K562 (cell line): ENCODE data around the gene MRPL3. TPM values are rescaled to one million over a fixed set of nuclear protein-coding genes. Genes with fewer than 3 reads are reported as not detected.

ENCODE experiments used
- ATAC-seq: fragments of 200-7000 bp; cut with Tn5 transposase; 3 replicates; pipeline ENCODE4 v1.9.1; 2020; ENCODE audit warnings: moderate library complexity
- BruUV-seq: library from RNA; stranded (reverse); fragments of 400-500 nt; replicated peaks from 2 replicates; lab custom pipeline; 2021; lab: Mats Ljungman, UMichigan
- CTCF ChIA-PET: fragments of 300-600 bp; formaldehyde crosslinking; extraction: SDS; loops from one replicate; lab custom pipeline; 2021; ENCODE audit warnings: low intra/inter-chr PET ratio; lab: Yijun Ruan, JAX
- POLR2A ChIA-PET: fragments of 300-600, 350-650 bp; sonication (Branson Sonifier 250); formaldehyde crosslinking; extraction: SDS; loops from one replicate; lab custom pipeline; 2021; ENCODE audit warnings: antibody characterized with exemption, inconsistent platforms; lab: Yijun Ruan, JAX
- DNase-seq, 4 experiments: peaks; one replicate each; pipeline versions ENCODE4 v3.0.0 to v3.0.0-alpha.2; 2011 to 2018; ENCODE audit warnings: low spot score in 3 of 4, mixed read lengths in 3 of 4; ENCODE audit errors: extremely low read depth in 1 of 4
- FAIRE-seq: peaks from 2 replicates; lab custom pipeline; 2011; peaks lifted over from hg19 to GRCh38; lab: Jason Lieb, UNC
- H2AFZ ChIP-seq: 2 replicates; pipeline ENCODE4 v1.6.0; 2011; ENCODE audit warnings: low read depth, low read length, control low read depth, inconsistent platforms
- H3K27ac ChIP-seq: fragments of 200-600 bp; 3 replicates; pipeline ENCODE4 v1.8.0; 2011; ENCODE audit warnings: low read depth, mild to moderate bottlenecking, control low read depth, inconsistent platforms, low read length, moderate library complexity, mixed read lengths; ENCODE audit errors: extremely low read depth
- H3K27me3 ChIP-seq, 2 experiments: fragments of 300-600 bp in 1 of 2; 2 replicates in 1 of 2; 3 replicates in 1 of 2; pipeline versions ENCODE4 v1.6.0 to v1.8.0; 2011; ENCODE audit warnings: inconsistent platforms in 2 of 2, low read length in 2 of 2, mild to moderate bottlenecking in 1 of 2, mixed read lengths in 1 of 2, moderate library complexity in 1 of 2; ENCODE audit not compliant: control insufficient read depth in 2 of 2, insufficient read depth in 2 of 2
- H3K36me3 ChIP-seq: fragments of 300-600 bp; 3 replicates; pipeline ENCODE4 v1.8.0; 2011; ENCODE audit warnings: mild to moderate bottlenecking, low read length, inconsistent platforms; ENCODE audit not compliant: control insufficient read depth, insufficient read depth
- H3K4me1 ChIP-seq, 2 experiments: fragments of 200-600 bp in 1 of 2; replicated peaks in 1 of 2; 2 replicates in 1 of 2; 3 replicates in 1 of 2; pipeline versions ENCODE4 v1.5.1 to v1.8.0; 2011; ENCODE audit warnings: inconsistent platforms in 2 of 2, low read length in 2 of 2, mild to moderate bottlenecking in 1 of 2, mixed read lengths in 1 of 2, moderate library complexity in 1 of 2; ENCODE audit not compliant: control insufficient read depth in 2 of 2, insufficient read depth in 2 of 2
- H3K4me2 ChIP-seq: 2 replicates; pipeline ENCODE4 v1.6.1; 2011; ENCODE audit warnings: low read length, control low read depth, inconsistent platforms, mixed read lengths; ENCODE audit not compliant: insufficient read depth
- H3K4me3 ChIP-seq: fragments of 200-600 bp; sonication (generic), shearing (Covaris generic); 2 replicates; pipeline ENCODE4 v1.5.1; 2016; ENCODE audit warnings: control low read depth, inconsistent platforms
- H3K79me2 ChIP-seq: fragments of 200-600 bp; 3 replicates; pipeline ENCODE4 v1.8.0; 2011; ENCODE audit warnings: low read length, inconsistent platforms; ENCODE audit not compliant: control insufficient read depth, insufficient read depth
- H3K9ac ChIP-seq, 2 experiments: 2 replicates each; pipeline versions ENCODE4 v1.6.0 to v1.6.1; 2011; ENCODE audit warnings: low read depth in 2 of 2, low read length in 2 of 2, control low read depth in 1 of 2, inconsistent platforms in 1 of 2, mild to moderate bottlenecking in 1 of 2, mixed read lengths in 1 of 2; ENCODE audit not compliant: insufficient read depth in 1 of 2
- H3K9me1 ChIP-seq: one replicate; pipeline ENCODE4 v1.6.0; 2011; ENCODE audit warnings: inconsistent platforms, mild to moderate bottlenecking, low read length, moderate library complexity; ENCODE audit not compliant: control insufficient read depth, insufficient read depth
- H3K9me3 ChIP-seq: replicated peaks from 2 replicates; pipeline ENCODE4 v1.5.1; 2011; ENCODE audit warnings: low read depth, low read length, inconsistent platforms; ENCODE audit not compliant: control insufficient read depth, insufficient read depth
- H4K20me1 ChIP-seq: replicated peaks from 2 replicates; pipeline ENCODE4 v1.6.1; 2011; ENCODE audit warnings: low read length, inconsistent platforms, mixed read lengths; ENCODE audit not compliant: control insufficient read depth, insufficient read depth
- E2F1 ChIP-seq: sonication (generic); formaldehyde crosslinking; IDR thresholded peaks from 2 replicates; pipeline ENCODE4 v1.8.1; 2023; ENCODE audit warnings: mild to moderate bottlenecking, missing genetic modification reagents, moderate library complexity
- FOXA3 ChIP-seq, 2 experiments: fragments of 450-650 bp in 1 of 2; sonication (generic) in 1 of 2; formaldehyde crosslinking; IDR thresholded peaks in 1 of 2; conservative IDR thresholded peaks in 1 of 2; 2 replicates each; pipeline versions ENCODE4 v1.4.0 to v1.8.0; 2020 to 2022; ENCODE audit warnings: mild to moderate bottlenecking in 2 of 2, missing genetic modification reagents in 1 of 2
- FOXJ3 ChIP-seq: sonication (generic); formaldehyde crosslinking; IDR thresholded peaks from 2 replicates; pipeline ENCODE4 v1.4.0; 2020; ENCODE audit warnings: mild to moderate bottlenecking, missing genetic modification reagents
- HNRNPLL ChIP-seq: fragments of 200-400 bp; formaldehyde crosslinking; IDR thresholded peaks from 2 replicates; pipeline ENCODE4 v1.6.1; 2017; ENCODE audit warnings: low read length, low read depth, mild to moderate bottlenecking; ENCODE audit not compliant: poor library complexity, severe bottlenecking
- KAT8 ChIP-seq: fragments of 450-650 bp; IDR thresholded peaks from 2 replicates; pipeline ENCODE4 v1.6.1; 2016; ENCODE audit warnings: low read depth, mild to moderate bottlenecking
- TEAD2 ChIP-seq: fragments of 450-650 bp; IDR thresholded peaks from 2 replicates; pipeline ENCODE4 v1.6.1; 2016; ENCODE audit warnings: missing genetic modification characterization, control low read depth, missing compliant biosample characterization
- TRIM25 ChIP-seq: fragments of 450-650 bp; IDR thresholded peaks from 2 replicates; pipeline ENCODE4 v1.7.0; 2016; ENCODE audit warnings: borderline replicate concordance
- ZBTB9 ChIP-seq: fragments of 450-650 bp; formaldehyde crosslinking; IDR thresholded peaks from 2 replicates; pipeline ENCODE4 v1.4.0; 2020; ENCODE audit warnings: mild to moderate bottlenecking, moderate library complexity
- ZNF121 ChIP-seq: sonication (generic); formaldehyde crosslinking; conservative IDR thresholded peaks from 2 replicates; pipeline ENCODE4 v1.8.0; 2022; ENCODE audit warnings: missing genetic modification reagents
- ZNF3 ChIP-seq: fragments of 250-450 bp; sonication (Bioruptor Pico); IDR thresholded peaks from 2 replicates; pipeline ENCODE4 v1.5.0; 2021; ENCODE audit warnings: mild to moderate bottlenecking, moderate library complexity
- WGBS: fragments of 100-300 bp; shearing (Covaris generic); methylation state at CpG from one replicate; pipeline ENCODE4 v1.1.6; 2016; ENCODE audit warnings: low coverage, mixed read lengths; ENCODE audit not compliant: insufficient coverage; ENCODE audit errors: missing lambda C conversion rate; 5-methylcytosine and 5-hydroxymethylcytosine counted together
- in situ Hi-C: fragments of 300-500 bp; cut with MboI; formaldehyde crosslinking; loops from 4 replicates; pipeline ENCODE4 v1.15.0; 2018; ENCODE audit warnings: inconsistent platforms, mixed read lengths
- intact Hi-C: fragments of 100-400 bp; cut with micrococcal nuclease; formaldehyde crosslinking; loops from 2 replicates; pipeline ENCODE4 v1.14.2; 2022
- polyA plus RNA-seq, 8 experiments: library from polyadenylated mRNA; depleted of rRNA in 4 of 8; stranded (reverse) in 5 of 8; unstranded in 3 of 8; fragments of >200 nt; fragmentation: Nextera tagmentation in 2 of 8; fragmentation: Illumina TruSeq in 1 of 8; extraction: Ambion mirVana in 2 of 8; extraction: Trizol in 1 of 8; gene quantifications; 2 replicates each; pipeline versions ENCODE4 v1.2.1 to v1.2.3, GENCODE V29; 2011 to 2014; ENCODE audit warnings: inconsistent platforms in 1 of 8, missing spikeins in 1 of 8
- total RNA-seq, 7 experiments: library from RNA; depleted of rRNA in 6 of 7; stranded (reverse); fragments of >200 nt in 6 of 7; fragmentation: Illumina TruSeq in 2 of 7; extraction: Trizol in 2 of 7; gene quantifications; 2 replicates each; pipeline versions ENCODE4 v1.2.1 to v1.2.3, GENCODE V29; 2011 to 2021; ENCODE audit warnings: low replicate concordance in 1 of 7
- TF ChIP-seq, protein P1 (sequence below): fragments of 450-650 bp; IDR thresholded peaks from 2 replicates; pipeline ENCODE4 v1.6.1; 2016; ENCODE audit warnings: borderline replicate concordance

MRPL3 gene
- total and polyA plus RNA-seq, 9 of the 15 experiments (the other 6 are each of a cell fraction or from before 2014, with no cell fraction given), result 81.7 to 340 (median 190) TPM

GRCh38 chr3:131470377-131470776, 32.4 kb downstream of the MRPL3 start:
- TF ChIP-seq ZNF121 (CRISPR knock-in tag) (no peak), E2F1 (CRISPR knock-in tag) (no peak), TRIM25 (no peak), FOXJ3 (CRISPR knock-in tag) (no peak), ZBTB9 (CRISPR knock-in tag) (no peak), HNRNPLL (no peak), KAT8 (no peak), FOXA3 (CRISPR knock-in tag; conservative IDR thresholded peaks at IDR 0.05 in 1 of 2, IDR thresholded peaks at IDR 0.05 in 1 of 2) (no peak), ZNF3 (CRISPR knock-in tag) (no peak), TEAD2 (no peak)
- TF ChIP-seq, protein P1, sequence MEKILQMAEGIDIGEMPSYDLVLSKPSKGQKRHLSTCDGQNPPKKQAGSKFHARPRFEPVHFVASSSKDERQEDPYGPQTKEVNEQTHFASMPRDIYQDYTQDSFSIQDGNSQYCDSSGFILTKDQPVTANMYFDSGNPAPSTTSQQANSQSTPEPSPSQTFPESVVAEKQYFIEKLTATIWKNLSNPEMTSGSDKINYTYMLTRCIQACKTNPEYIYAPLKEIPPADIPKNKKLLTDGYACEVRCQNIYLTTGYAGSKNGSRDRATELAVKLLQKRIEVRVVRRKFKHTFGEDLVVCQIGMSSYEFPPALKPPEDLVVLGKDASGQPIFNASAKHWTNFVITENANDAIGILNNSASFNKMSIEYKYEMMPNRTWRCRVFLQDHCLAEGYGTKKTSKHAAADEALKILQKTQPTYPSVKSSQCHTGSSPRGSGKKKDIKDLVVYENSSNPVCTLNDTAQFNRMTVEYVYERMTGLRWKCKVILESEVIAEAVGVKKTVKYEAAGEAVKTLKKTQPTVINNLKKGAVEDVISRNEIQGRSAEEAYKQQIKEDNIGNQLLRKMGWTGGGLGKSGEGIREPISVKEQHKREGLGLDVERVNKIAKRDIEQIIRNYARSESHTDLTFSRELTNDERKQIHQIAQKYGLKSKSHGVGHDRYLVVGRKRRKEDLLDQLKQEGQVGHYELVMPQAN, result no peak
- intact Hi-C loops, result no loop called here
- H4K20me1 ChIP-seq, result no peaks in the 10 kb centered on the region
- no peaks in the 10 kb centered on the region for H3K27me3 ChIP-seq
- 91% methylated on average over 2 of the region's 2 CpGs for WGBS
- DNase-seq (no peak), ATAC-seq (no peak), FAIRE-seq (no peak)
- H3K27ac ChIP-seq, result no peak overlapping the region
- no peaks in the 10 kb centered on the region for H3K9me1 ChIP-seq
- peaks cover 36% of the 10 kb centered on the region for H3K79me2 ChIP-seq
- H2AFZ ChIP-seq, result no peak overlapping the region
- in situ Hi-C loops, result no loop called here
- H3K4me2 ChIP-seq, result no peak overlapping the region
- H3K9ac ChIP-seq, result no peak overlapping the region
- ChIA-PET CTCF (no interaction called here), POLR2A (interaction anchor here (1.0 to 1.4 kb wide), 2 partner anchors 9 to 10 kb away, joined by 3 read pairs; no protein-coding TSS in a partner anchor)
- no TSS peak for BruUV-seq
- no peaks in the 10 kb centered on the region; a peak in 1 of 5 replicates for H3K4me1 ChIP-seq
- H3K36me3 ChIP-seq, result peaks cover 70% of the 10 kb centered on the region; the same call in 2 of the 3 replicates
- no peaks in the 10 kb centered on the region for H3K9me3 ChIP-seq
- no peak overlapping the region for H3K4me3 ChIP-seq
